DMS 273 (cell line): ENCODE data around the gene ZNF865.

Experiments used
- DNase-seq: peaks from one replicate; lab custom pipeline; 2025; ENCODE audit not compliant: unreplicated experiment; lab: John Stamatoyannopoulos, UW

The ZNF865 gene

DNA sequence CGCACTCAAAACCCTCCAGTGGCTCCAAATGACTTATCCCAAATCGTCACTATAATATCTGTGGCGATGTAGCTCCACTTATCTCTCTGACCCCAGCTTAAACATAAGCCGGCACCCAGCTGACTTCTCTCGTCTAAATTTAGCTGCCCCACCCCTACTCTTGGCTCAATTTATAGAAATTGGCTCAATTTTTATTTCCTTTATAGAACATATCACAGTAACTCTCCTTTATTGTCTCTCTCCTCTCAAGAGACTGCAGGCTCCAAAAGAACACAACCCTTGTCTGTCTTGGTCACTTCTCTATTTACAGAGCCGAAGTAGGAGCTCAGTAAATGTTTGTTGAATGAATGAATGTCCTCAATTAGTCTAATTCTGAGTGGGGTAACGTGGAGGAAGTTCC, 18.1 kb downstream of the ZNF865 start:
- DNase-seq, result no peak

DNA sequence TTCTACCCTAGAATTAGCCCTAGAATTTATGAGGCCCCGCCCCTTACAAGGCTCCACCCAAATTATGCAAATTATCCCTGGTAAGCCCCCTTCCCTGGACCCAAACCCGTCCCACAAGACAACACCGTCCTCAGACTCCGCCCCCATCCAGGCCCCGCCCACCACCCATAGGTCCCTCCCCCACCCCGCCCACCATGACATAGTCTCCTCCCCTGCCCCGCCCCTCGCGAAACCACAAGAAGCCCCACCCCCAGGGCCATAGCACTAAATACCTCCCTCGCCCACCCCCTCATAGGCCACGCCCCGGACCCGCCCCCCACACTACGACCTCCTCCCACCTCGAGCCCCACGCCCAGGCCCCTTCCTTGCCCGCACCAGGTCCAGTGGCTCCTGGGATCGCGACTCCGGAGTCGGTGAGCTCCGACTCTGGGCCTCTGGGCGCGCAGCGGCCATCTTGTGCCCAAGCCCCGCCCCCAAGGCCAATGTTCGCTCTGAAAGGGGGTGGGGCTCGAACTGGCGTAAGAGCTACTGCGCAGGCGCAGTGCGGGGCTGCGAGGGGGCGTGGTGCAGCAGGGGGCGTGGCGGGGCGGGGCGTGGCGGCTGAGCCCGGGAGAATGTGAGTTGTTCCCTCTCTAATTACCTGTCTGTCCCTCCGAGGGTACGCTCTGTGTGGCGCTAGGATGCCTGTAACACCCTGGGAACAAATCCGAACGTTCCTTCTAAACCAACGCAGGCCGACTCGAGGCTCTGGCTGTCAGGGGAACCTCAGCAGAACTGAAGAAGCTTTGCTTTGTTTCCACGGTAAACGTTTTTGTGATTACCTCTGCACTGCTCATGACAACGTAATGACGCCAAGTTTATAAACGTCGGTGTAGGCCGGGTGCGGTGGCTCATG, 18.9 kb downstream of the ZNF865 start, which contains the start of gene ZNF784:
ZNF784 (minus strand) TSS at position 458 of the 895 bp plus-strand sequence; CDS start at position 453, 5 bp downstream.
- DNase-seq, result peak; percentile 96

GRCh38 chr19:55625004-55625326, 19.5 kb downstream of the ZNF865 start:
- no peak for DNase-seq

DNA sequence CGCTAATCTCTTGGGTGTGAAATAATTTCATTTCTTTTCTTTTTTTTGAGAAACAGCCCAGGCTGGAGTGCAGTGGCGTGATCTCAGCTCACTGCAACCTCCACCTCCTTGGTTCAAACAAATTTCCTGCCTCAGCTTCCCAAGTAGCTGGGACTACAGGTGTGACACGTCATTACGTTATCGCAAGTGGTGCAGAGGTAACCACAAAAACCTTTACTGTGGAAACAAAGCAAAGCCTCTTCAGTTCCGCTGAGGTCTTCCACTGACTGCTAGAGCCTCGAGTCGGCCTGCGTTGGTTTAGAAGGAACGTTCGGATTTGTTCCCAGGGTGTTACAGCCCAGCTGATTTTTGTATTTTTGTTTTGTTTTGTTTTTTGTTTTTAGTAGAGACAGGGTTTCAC, 20.9 kb downstream of the ZNF865 start:
- no peak for DNase-seq

DNA sequence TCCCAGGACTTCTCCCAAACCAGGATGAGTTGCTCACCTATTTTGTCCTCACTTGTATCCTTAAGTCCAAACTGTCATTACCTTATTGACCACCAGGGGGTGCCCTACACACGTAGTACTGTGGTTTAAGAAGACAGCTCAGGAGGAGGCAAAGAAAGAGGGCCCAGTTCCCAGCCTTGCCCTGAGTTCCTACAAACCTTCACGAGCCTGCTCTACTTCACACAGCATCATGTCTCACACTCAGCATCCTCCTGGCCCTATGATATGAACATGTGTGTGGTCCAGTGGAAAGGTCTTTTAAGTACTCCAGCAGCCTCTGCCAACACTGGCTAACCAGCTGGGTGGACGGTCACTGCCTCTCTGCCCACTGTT, 27.0 kb downstream of the ZNF865 start:
- peak; percentile 98 for DNase-seq

GRCh38 chr19:55633861-55634260, 28.4 kb downstream of the ZNF865 start:
- DNase-seq, result peak; percentile 41

DNA sequence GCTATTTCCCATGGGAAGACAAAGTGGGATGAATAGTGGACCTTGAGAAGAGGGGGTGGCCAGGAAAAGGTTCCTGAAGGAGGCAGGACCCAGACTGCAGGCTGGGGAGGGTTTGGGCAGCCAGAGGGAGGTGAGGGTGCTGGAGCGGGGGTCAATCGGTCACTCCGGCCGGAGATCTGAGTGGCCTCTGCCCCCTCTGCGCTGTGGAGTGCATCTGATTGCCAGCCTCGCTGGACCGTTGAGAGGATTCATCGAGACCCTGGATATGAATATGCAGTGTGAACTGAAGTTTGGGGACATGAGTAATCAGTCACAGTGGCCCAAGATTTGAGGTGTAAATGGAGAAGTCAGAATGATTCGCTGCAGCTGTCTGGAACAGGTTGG, 29.9 kb downstream of the ZNF865 start:
- DNase-seq, result no peak

GRCh38 chr19:55635856-55636440, 30.5 kb downstream of the ZNF865 start:
- no peak for DNase-seq

DNA sequence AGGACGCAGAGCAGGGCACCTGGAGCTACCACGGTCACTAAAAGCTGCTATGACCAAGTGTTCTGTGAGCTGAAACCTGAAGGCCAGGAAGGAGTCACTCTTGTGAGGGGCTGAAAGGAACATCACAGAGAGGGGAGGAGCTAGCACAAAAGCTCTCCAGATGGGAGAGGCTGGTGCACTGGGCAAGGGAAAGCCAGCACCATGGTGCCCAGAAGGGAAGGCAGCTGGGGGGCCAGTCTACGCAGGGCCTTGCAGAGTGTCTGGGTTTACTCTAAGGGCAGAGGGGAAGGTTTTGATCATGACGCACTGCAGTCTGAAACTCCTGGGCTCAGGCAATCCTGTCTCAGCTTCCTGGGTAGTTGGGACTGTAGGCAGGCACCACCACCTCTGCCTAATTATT, 31.3 kb downstream of the ZNF865 start:
- peak; percentile 36 for DNase-seq

DNA sequence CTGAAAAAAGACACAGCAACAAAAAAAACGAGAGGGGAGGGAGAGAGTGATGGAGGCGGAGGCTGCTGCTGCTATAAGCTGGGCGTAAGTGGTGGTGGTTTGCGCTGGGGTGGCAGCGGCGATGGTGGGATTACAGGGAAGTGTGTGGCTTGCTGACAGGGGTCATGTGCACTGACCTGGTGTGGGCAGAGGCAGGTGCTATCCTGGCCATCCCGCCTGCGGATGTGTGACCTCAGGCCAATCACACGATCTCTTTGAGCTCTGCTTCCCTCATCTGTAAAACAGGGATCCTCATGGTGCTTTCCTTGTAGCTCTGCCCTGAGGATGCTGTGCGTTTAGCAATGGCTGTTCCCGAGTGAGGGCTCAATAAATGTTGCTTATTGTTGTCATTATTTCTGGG, 32.1 kb downstream of the ZNF865 start:
- no peak for DNase-seq

GRCh38 chr19:55638864-55639359, 33.5 kb downstream of the ZNF865 start:
- DNase-seq, result peak; percentile 71

DNA sequence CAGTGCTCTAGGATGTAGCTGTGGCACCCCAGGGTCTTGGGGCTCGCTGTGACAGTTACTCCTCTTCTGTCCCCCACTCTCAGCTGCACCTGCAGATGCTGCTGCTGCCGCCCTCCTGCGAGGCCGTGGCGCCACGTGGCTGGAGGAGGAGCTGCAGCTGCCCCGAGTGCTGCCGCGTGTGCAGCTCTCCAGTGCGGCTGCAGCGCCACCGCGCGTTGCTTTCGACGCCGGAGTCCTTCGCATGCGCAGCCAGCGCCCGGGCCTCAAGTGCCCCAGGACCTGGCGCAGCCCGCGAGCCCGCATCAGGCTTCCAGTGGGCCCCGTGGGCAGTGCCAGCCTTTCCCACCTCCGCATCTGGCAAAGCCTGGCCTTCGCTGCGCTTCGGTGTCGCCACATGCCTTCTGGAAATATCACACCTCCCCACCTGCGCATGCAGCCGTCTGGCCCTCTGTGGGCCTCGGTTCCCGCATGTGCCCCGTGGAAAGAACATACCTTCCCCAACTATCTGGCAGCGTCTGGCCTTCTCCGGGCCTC, 34.7 kb downstream of the ZNF865 start:
- peak; percentile 75 for DNase-seq

- DNase-seq, result peak; percentile 90
These were observed 35.4 kb downstream of the ZNF865 start, which contains the start of gene ZNF580 for GRCh38 chr19:55640577-55641425. Gene ZNF580 (plus strand): TSS chr19:55641002. CDS start chr19:55642509, 1,507 bp downstream.

DNA sequence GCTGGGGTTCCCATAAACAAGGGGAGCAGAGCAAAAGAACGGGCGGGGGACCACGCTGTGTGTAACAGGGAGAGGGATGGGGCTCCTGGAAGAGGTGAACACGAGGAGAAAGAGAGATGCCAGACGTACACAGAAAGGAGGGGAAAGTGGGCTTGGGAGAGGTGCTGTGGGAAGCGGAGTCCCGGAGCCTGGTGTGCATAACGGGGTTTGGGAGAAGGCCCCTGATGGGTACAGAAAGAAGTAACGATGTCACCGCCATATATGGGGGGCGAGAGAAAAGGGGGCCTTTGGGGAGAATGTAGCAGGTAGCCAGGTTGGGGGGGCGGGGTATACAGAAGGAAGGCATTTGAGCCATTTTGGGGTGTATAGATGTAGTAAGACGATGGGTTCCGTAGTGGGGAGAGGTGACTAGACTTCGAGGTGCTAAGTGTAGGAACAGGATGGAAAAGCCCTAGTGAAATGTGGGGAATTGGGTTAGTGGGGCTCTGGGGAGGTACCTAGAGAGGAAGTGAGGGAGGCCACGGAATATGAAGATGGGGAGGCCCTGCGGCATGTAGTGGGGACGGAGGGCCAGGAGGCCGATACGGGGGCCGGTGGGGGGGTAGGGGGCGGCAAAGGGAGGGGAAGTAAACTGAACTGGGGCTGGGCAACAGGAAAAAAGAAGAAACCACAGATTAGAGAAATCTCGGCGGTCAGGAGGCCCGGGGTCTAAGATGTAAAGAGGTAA, 36.1 kb downstream of the ZNF865 start:
- peak; percentile 74 for DNase-seq

DNA sequence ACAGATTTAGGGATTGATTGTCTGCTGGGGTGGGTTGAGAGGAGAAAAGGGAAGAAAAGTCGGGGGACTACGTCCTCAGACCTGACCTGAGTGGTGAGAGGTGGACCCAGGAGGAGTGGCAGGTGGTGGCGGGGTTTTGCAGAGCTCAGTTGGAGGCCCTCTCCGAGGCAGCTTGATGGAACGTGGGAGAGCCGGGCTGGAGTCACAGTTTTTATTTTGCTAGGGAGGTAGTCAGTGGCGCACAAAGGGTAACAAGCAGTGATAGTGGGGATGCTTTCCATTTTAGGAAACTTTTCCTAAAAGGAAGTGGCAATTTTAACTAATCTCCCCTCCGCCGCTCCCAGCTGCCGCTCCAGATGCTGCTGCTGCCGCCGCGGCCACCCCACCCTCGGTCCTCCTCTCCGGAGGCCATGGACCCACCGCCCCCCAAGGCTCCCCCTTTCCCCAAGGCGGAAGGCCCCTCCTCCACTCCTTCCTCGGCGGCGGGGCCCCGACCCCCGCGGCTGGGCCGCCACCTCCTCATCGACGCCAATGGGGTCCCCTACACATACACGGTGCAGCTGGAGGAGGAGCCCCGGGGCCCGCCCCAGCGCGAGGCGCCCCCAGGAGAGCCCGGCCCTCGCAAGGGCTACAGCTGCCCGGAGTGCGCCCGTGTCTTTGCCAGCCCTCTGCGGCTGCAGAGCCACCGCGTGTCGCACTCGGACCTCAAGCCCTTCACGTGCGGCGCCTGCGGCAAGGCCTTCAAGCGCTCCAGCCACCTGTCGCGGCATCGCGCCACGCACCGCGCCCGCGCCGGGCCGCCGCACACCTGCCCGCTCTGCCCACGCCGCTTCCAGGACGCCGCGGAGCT, 36.9 kb downstream of the ZNF865 start:
- DNase-seq, result peak; percentile 78

GRCh38 chr19:55643003-55643886, 37.8 kb downstream of the ZNF865 start, which contains the start of gene ZNF581:
Gene ZNF581 (plus strand): TSS chr19:55643649. CDS start chr19:55644572, 923 bp downstream.
- DNase-seq, result peak; percentile 90

DNA sequence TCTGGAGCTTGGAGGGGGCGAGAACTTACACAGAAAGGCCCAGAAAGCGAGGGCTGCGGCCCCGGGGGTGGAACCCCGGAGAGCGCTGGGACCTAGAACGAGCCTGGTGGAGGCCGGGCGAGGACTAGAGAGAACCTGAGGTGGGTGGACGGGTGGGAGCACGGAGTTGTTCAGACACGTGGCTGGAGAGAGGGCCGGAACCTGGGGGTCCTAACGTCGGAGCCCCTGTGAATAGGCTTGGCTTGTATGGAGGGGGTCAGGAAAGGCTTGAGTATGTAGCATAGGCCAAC, 38.4 kb downstream of the ZNF865 start:
- DNase-seq, result peak; percentile 62

DNA sequence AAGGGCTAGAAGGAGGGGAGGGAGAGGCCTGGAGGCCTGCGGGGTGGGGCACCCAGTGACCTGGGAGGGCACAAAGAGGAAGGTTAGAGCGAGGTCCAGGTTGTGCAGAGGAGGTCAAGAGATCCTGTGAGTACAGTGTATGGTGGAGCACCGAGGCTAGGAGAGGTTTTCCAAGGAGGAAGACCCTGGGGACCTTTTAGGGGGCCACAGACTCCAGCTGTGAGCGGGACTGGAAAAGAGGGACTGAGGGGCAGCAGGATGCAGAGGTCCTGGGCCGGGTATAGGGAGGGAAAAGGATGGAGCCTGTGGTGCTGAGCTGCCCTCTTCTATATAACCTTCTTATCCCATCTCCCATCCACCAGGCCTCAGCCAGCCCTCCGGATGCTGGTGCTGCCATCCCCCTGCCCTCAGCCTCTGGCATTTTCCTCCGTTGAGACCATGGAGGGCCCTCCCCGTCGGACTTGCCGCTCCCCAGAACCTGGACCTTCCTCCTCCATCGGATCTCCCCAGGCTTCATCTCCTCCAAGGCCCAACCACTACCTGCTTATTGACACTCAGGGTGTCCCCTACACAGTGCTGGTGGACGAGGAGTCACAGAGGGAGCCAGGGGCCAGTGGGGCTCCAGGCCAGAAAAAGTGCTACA, 38.9 kb downstream of the ZNF865 start:
- no peak for DNase-seq
